Measurements from ENCODE around the gene ERVV-1.

GRCh38 chr19:53002479-53002878 lies 11.2 kb upstream of the ERVV-1 start:
- no peak for TF ChIP-seq CTCF (IDR thresholded peaks at IDR 0.05)
- no peak for TF ChIP-seq POLR2A (IDR thresholded peaks at IDR 0.05; ENCODE audit: low read length)

Measured in A549 (cell line).